Activated T-helper 9 cell treated with anti-CD3 and anti-CD28 coated beads, Interleukin-2, amount 50 U/mL, for 16 hours (primary cell): ENCODE measurements around the gene CSNK1D.

Experiments used
- DNase-seq: peaks from one replicate; pipeline ENCODE4 v3.0.0-alpha.2; 2020; ENCODE audit warnings: low read depth

CSNK1D gene

GRCh38 chr17:82310877-82311276, 37.4 kb upstream of the CSNK1D start:
- DNase-seq: no peak

GRCh38 chr17:82309656-82310570, 36.4 kb upstream of the CSNK1D start:
- no peak for DNase-seq

GRCh38 chr17:82305727-82306300, 32.3 kb upstream of the CSNK1D start:
- no peak for DNase-seq

GRCh38 chr17:82304826-82305726, 31.6 kb upstream of the CSNK1D start:
- no peak for DNase-seq

GRCh38 chr17:82303944-82304808, 30.7 kb upstream of the CSNK1D start:
- no peak for DNase-seq

GRCh38 chr17:82302991-82303943, 29.8 kb upstream of the CSNK1D start:
- DNase-seq: no peak

- no peak for DNase-seq
Observed at GRCh38 chr17:82302568-82302963, 29.1 kb upstream of the CSNK1D start.

GRCh38 chr17:82301916-82302567, 28.5 kb upstream of the CSNK1D start:
- peak; percentile 46 for DNase-seq

GRCh38 chr17:82301300-82301915, 27.9 kb upstream of the CSNK1D start:
- DNase-seq: no peak

- peak; percentile 48 for DNase-seq
Observed at GRCh38 chr17:82300707-82301270, 27.3 kb upstream of the CSNK1D start.

- no peak for DNase-seq
Observed at GRCh38 chr17:82300228-82300627, 26.7 kb upstream of the CSNK1D start.

GRCh38 chr17:82299452-82299851, 26.0 kb upstream of the CSNK1D start:
- no peak for DNase-seq

GRCh38 chr17:82298538-82299421, 25.3 kb upstream of the CSNK1D start:
- DNase-seq: no peak

GRCh38 chr17:82297714-82298537, 24.4 kb upstream of the CSNK1D start:
- DNase-seq: peak; percentile 88

GRCh38 chr17:82297280-82297713, 23.8 kb upstream of the CSNK1D start:
- peak; percentile 81 for DNase-seq

GRCh38 chr17:82296511-82297279, 23.2 kb upstream of the CSNK1D start:
- no peak for DNase-seq
